GM19043 (cell line): Measurements from ENCODE around the gene CCDC116.
A peak's percentile ranks its signal among the peaks of the same experiment; 100 is the strongest.

Source experiments
- ATAC-seq: cut with Tn5 transposase; IDR thresholded peaks from one replicate; pipeline ENCODE4 v1.9.1; 2021; ENCODE audit warnings: low read depth; ENCODE audit not compliant: unreplicated experiment

CCDC116 gene

DNA sequence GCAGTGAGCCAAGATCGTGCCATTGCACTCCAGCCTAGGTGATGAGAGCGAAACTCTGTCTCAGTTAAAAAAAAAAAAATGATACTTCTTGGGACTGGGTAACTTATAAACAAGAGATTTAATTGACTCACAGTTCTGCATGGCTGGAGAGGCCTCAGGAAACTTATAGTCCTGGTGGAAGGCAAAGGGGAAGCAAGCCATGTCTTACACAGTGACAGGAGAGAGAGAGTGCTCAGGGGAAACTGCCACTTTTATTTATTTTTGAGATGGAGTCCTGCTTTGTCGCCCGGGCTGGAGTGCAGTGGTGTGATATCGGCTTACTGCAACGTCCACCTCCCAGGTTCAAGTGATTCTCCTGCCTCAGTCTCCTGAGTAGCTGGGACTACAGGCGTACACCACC, 17.7 kb downstream of the CCDC116 start:
- no peak for ATAC-seq

DNA sequence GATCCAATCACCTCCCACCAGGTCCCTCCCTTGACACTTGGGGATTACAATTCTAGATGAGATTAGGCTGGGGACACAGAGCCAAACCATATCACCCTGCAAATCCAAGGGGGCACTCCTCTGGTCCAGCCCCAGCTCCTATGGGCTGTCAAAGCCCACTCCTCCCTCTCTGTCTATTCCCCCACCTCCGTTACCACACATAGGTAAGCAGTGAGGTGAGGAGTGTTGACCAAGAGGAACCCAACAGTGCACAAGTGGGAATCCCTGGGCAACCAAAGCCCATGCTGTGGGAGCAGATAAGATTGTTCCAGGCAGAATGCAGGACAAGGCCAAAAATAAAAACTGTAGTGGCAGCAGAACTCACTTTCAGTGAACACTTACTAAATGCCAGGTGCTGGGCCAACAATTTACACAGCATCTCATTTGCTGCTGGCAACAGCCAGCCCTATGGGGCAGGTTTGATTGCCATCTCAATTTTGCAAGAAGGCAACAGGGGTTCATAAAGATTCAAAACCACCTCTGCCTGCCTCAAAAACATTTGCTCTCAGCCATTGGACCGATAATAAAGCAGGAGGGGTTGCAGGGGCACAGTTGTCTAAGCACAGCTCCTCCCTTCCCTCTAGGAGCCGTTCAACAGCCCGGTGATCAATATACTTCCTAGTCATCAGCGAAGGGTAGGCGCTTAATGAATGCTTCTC, 18.4 kb downstream of the CCDC116 start:
- no peak for ATAC-seq

DNA sequence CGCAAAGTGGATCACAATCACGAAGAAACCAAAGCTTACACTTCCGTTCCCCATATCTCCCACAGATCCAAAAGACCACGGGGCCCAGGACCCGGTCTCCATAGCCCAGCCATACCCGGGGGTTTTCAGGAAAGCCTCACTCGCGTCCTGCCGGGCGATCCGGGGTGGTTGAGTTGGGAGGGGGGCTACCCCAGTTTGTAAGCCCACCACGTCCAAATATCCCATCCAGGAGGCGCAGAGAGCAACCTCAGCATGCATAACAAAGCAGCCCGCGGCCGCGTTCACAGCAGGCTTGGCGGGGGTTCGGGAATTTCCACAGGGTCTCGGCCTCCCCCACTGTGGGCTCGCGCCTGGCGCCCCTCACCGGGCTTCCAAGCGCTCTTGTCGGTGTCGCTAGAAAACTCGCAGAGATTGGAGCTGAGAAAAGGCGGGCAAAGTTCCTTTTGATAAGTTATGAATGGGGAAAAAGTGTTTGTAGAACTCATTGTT, 19.0 kb downstream of the CCDC116 start:
- peak; percentile 28 for ATAC-seq

DNA sequence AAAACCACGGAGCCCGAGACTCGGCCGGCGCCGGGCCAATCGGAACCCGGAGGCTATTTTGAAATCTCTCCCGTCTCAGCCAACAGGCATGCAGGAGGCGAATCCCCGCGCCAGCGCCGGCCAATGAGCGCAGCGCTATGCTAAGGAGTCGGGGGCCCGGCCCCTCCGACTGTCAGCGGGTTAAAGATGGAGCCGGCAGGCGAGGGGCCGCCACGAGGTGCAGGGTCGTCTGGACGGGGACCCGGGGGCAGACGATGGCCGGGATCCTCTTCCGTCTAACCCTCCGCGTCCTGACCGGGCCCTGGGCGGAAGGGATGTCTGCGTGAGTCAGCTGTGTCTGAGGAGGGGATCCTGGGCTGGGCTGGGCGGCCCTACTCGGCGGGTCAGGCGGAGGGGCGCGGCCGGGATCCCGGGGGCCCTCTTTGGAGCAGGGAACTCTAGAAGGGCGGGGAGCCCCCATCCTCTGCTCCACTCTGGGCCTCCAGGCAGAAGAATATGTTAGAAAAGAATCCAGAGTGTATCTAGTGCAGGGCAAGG, 19.5 kb downstream of the CCDC116 start:
- peak; percentile 92 for ATAC-seq

DNA sequence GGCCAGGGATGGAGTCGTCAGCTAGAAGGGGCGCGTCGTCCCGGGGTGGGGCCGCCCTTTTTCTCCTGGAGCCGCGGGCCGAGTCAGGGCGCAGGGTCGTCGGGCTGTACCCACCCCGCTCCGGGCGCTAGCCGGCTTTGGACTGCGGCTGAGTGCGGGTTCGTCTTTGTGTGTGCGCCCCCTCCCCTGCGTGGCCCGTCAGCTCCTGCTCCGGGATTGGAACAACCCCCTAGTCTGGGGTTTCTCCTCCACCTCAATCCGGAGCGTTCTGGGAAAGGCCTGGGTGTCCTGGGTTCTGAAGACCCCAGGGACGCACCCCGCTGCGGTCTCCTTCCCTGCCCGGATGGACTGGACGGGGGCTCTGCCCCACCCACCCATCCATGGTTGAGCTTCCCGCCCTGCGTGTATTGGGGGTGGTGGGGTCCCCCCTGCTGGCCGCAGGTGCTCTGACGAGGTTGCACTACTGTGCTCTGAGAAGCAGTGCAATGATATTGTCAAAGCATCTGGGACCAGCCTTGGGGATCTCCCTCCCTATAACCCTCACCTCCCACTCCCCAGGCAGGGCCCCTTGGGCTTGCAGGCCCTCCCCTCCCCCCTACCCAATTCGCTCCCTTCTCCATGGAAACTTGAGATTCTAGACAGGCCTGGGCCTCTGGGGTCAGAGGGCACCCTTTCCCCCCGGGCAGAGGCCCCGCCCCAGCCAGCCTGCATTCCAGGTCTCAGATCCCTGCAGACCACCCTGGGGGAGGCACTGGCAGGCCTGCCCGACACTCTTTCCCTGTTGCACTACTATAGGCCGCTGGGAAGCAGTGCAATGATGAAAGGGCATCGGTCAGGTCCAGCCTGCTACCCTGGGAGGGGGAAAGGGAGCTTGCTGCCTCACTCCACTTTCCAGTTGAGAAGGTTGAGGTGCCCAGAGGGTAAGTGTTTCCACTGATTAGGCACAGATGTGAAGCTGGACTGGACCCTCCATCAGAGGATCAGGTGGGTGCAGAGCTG, 20.3 kb downstream of the CCDC116 start:
- ATAC-seq = no peak

DNA sequence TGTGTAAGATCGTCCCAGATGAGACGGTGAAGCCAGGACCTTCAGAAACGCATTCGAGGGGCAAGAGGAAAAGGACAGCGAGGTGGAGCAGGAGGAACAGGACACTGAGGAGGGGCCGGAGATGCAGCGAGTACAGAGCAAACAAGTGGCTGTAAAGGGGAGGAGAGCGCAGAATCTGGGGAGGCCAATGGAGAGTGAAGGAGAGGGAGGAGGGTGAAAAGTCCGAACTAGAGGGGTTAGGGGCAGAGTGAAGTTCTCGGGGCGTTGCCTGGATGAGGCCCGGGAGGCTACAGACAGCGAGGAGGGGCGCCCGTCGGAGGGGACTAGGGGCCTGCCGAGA, 24.4 kb downstream of the CCDC116 start:
- ATAC-seq = no peak

DNA sequence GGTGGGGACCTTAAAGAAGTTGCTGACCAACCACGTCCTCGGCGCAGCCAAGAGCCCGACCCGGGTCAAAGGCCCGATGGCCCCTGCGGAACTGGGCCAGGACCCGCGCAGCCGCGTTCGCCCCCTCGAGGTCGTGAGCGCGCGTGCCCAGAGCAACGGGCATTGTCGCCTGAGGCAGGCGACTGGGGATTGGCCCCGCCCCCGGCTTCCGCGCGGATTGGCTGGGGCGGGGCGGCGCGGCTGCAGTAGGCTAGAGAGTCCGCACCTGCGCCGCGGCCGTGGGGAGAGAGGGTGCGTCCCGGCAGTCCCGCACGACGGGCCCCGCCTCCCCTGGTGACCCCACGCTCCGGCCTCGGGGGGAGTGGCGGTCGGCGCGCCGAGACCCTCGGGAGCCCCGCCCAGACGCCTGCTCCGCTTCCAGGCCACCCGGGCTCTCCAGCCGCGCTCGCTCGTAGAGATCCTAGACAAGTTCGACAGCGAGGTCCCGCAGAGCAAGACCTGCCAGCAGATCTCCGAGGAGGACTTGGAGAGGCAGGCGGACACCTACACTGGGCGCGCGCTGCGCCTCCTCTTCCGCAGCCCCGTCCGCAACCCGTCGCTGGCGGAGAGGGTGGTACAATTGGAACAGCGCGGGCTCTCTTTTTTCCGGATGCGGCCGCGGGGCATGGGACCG, 24.9 kb downstream of the CCDC116 start:
- peak; percentile 66 for ATAC-seq

DNA sequence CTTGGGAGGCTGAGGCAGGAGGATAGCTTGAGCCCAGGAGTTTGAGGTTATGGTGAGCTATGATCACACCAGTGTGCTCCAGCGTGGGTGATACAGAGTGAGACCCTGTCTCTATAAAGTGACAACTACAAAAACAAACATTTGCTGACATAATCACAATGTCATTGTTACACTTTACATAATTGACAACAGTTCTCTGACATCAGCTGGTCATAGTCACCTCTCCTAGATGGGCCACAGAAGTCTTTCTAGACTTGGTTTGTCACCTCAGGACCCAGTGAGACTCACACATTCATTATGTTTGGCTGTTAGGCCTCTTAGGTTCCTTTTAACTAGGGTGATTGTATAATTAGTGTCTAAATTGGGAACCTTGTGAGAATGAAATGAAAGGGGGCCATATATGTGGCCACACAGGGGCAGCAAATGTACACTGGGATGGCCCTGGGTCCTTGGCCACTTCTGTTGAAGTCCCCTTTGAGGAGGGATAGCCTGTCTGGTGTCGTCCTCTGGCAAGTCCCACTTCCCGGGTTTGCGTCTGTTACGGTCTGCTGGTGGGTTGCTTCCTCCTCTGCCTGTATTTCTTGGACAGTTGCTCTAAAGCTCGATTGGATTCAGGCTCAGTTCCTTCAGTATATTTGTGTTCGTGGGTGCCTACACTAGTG, 27.4 kb downstream of the CCDC116 start:
- ATAC-seq = no peak

DNA sequence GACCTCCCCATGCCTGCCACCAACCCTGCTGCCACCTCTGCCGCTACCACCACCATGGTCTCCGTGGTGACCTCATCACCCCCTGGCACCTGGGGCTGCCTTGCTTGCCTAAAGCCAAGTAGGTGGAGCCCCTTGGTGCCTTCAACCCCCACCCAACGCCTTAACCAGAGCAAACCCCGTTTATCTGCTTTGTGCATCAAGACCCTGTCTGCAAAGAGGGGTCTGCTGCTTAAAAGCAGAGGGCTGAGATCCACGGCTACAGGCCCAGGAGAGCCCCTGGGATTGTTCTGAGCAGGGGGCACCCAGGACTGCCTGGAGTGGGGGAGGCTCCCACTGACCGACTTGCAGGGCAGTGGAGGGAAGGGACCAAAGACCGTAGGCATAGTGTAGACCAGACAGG, 28.3 kb downstream of the CCDC116 start:
- no peak for ATAC-seq

DNA sequence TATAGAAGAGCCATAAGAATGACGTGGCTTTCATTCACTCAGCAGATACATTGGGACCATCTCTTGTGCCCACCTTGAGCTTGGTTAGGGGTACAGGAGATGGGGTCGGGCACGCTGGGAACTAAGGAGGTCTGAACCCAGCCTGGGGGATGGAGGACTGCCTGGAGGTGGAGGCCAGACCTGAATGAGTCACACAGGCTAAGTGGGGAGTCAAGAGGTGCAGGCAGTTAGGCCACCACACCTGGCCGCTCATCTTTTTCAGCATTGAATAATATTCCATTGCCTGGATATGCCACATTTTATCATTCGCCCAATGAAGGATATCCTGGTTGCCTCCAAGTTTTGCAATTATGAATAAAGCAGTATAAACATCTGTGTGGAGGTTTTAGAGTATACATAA, 29.4 kb downstream of the CCDC116 start:
- ATAC-seq = no peak

DNA sequence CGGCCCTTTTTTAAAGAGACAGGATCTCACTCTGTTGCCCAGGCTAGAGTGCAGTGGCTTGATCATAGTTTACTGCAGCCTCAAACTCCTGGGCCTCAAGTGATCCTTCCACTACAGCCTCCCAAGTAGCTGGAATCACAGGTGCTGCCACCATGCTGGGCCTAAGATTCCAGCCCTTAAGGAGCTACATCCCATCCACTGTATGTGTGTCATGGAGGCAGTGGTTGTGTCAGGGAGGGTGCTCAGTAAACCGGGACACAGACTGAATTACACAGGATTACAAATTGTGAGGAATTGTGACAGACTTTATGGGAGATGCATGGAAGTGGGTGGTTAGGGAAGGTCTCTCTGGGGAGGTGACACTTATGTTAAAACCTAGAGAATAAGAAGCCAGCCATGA, 31.2 kb downstream of the CCDC116 start:
- ATAC-seq = no peak

DNA sequence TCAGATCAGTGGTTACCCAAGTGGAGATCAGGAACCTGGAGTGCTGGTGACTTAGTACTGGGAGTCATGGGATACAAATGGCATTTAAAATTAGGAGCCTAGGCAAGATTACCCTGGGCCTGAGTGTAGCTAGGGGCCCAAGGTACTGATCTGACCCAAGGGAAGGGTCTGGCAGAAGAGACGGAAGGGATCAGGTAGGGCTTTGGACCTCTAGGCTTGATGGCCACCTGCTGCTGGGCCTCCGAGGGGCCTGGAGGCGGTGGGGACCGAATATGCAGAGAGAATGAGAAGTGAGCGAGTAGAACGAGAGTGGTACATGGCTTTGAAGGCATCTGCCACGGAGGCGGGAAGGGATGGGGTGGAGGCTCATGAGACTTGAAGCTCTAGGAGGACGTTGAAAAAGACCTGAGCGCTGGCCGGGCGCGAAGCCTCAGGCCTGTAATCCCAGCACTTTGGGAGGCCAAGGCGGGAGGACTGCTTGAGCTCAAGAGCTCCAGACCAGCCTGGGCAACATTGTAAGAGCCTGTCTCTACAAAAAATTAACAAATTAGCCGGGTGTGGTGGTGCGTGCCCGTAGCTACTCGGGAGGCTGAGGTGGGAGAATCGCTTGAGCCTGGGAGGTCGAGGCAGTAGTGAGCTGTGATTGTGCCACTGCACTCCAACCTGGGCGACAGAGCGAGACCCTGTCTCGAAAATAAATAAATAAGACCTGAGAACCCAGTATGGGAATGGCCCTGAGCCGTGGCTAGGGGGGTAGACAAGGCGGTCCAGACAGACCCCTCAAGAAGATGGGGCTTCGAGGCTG, 32.7 kb downstream of the CCDC116 start:
- no peak for ATAC-seq

DNA sequence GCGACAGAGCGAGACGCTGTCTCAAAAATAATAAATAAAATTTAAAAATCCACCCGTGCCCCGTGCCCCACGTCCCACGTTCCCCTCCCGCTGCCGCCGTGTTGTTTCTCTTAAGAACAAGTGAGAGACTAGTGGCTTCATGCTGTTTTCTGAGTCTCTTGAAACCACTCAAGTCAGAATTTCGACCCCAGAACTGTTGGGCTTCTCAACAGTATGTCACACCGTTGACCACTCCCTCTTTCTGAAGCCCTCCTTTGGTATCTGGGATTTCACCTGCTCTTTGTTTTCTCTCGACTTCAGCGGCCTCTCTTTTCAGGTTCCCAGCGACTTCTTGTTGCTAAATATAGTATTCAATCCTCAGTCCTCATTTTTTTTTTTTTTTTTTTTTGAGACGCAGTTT, 34.2 kb downstream of the CCDC116 start:
- ATAC-seq = no peak

DNA sequence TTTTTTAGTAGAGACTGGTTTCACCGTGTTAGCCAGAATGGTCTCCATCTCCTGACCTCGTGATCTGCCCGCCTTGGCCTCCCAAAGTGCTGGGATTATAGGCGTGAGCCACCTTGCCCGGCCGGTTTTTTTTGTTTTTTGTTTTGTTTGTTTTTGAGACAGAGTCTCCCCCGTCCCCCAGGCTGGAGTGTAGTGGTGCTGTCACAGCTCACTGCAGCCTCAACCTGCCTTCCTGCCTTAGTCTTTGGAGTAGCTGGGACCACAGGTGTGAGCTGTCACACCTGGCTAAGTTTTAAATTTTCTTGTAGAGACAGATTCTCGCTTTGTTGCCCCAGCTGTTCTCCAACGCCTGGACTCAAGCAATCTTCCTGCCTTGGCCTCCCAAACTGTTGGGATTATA, 36.5 kb downstream of the CCDC116 start:
- no peak for ATAC-seq

DNA sequence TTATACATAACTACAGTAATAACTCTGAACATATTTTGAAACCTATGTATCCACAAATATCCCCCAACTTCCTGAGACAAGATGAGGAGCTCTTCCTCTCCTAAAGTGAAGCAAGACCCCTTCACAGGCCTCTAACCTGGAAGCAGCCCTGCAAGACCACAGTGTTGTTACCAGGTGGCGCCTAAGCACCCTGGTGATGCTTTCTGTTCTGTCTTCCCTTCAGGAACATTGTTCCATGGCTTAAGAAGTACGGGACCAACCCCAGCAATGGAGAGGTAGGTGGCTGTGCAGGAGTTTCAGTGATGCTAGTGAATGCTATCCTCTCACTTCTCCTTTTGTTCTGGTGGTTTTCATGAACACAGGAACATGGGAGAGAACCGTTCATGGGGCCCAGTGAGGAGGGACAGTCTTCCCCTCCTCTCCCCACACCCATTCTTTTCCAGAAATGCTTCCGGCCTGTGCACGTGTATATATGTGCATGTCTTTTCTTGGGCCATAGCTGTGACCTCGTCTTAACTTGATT, 39.6 kb downstream of the CCDC116 start:
- ATAC-seq = no peak

DNA sequence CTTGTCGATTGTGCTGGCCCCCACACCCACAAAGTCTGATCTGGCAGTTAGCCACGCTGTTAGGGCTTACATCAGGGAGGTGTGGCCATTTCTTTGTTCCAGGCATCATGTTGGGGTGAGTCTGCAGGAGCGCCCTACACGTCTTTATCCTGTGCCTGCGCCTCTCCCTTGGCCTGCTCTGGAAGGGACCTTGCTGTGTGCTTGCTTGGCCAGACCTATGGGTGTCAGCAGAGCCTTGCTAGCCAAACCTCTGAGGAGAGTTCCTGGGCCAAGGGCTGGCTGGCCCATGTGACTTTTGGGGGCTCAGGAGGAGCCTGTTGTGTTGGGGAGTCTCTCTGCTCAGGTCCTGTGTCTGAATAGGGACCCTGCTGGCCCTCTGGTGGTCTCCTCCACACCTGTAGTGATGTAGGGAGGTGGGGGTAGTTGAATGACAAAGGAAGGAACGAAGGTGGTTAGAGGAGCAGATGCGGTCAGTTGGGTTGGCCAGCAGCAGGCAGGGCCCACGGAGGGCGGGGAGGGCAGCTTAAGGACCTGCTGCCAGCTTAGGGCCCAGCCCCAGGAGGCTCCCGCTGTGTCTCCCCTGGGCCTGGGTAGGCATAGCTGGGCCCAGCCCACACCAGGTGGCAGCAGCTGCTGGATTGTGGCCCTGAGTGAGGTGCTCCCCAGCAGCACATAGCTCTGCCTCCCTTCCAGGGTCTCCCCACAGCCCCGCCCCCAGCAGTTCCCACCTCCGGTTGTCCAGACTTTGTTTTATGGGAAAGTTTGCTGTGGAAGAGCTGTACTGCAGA, 41.2 kb downstream of the CCDC116 start:
- no peak for ATAC-seq

DNA sequence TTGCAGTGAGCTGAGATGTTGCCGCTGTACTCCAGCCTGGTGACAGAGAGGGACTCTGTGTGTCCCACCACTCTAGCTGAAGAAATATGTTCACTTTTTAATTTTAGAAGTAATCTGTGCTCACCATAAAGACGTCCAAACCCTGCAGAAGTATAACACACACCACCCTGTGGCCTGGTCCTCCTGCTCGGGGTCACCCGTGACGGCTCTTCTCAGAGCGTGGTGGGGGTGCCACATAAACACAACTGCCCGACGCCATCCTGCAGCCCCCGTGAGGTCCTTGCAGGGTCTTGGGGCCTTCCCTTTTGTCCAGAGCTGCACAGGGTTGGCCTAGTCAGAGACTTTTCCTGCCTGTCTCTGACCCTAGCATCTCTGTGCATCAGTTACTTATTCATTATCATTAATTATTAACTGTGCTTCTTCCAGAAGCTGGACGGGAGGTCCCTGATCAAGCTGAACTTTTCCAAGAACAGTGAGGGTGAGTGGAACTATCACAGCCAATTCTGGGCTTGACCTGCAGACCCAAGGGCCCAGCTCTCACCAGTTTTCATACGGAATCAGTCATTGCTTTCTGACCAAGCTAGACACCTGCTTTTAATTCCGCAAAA, 42.2 kb downstream of the CCDC116 start:
- ATAC-seq = no peak
